ENCODE measurements around the gene GAS2L3. TPM values are rescaled to one million over a fixed set of nuclear protein-coding genes. Genes with fewer than 3 reads are reported as not detected.
A peak's percentile ranks its signal among the peaks of the same experiment; 100 is the strongest.

GAS2L3 gene
- total RNA-seq (under 1 TPM; 0.55 to 0.64 TPM), polyA plus RNA-seq (not detected)

GRCh38 chr12:100573292-100574186 is at the start of gene GAS2L3:
TSS of gene GAS2L3 (plus strand) at chr12:100573684. CDS start at chr12:100594905, 21,221 bp downstream.
- peak within 1 kb of the TSS; percentile 29 to 65 for H3K4me3 ChIP-seq (ENCODE audit: low read length in 2 of 2)
- Mint-ChIP-seq H3K27ac (peak within 1 kb of the TSS in 4 of 7 donors; percentile 48 to 82 (median 65)), H3K27me3 (peaks cover 8 to 23% of the 10 kb centered on the region in 2 donors), H3K4me1 (peaks cover 1 to 17% (median 12%) of the 10 kb centered on the region in 4 donors), H3K9me3 (no peaks in the 10 kb centered on the region), H3K4me3 (peak within 1 kb of the TSS; percentile 88 to 91 (median 90)), H3K36me3 (no peaks in the 10 kb centered on the region)
- peaks cover 15% of the 10 kb centered on the region for H3K4me1 ChIP-seq (ENCODE audit: insufficient read depth, low read length)
- CTCF ChIA-PET (ENCODE audit: partially characterized antibody): no interaction called here
- peak; percentile 25 to 42 (median 33) for DNase-seq
- POLR2A ChIA-PET (ENCODE audit: partially characterized antibody): no interaction called here
- H3K36me3 ChIP-seq (ENCODE audit: insufficient read depth, low read length): no peaks in the 10 kb centered on the region
- intact Hi-C loops (cut with micrococcal nuclease): no loop called here
- no peaks in the 10 kb centered on the region for H3K27me3 ChIP-seq (ENCODE audit: insufficient read depth, low read length)
- no peak within 1 kb of the TSS for H3K27ac ChIP-seq (ENCODE audit: low read depth, low read length)
- no peaks in the 10 kb centered on the region for H3K9me3 ChIP-seq (ENCODE audit: control insufficient read depth in 1 of 2, low read length in 2 of 2)

GRCh38 chr12:100528034-100528433 is 45.5 kb upstream of the GAS2L3 start:
- intact Hi-C loops (cut with micrococcal nuclease): no loop called here
- H3K36me3 Mint-ChIP-seq: no peaks in the 10 kb centered on the region
- H3K27ac Mint-ChIP-seq: no peak overlapping the region
- Histone ChIP-seq H3K27me3 (ENCODE audit: insufficient read depth, low read length) (no peaks in the 10 kb centered on the region), H3K4me1 (ENCODE audit: insufficient read depth, low read length) (no peaks in the 10 kb centered on the region), H3K27ac (ENCODE audit: low read depth, low read length) (no peak overlapping the region), H3K4me3 (ENCODE audit: low read length in 2 of 2) (no peak overlapping the region), H3K36me3 (ENCODE audit: insufficient read depth, low read length) (no peaks in the 10 kb centered on the region), H3K9me3 (ENCODE audit: control insufficient read depth in 1 of 2, low read length in 2 of 2) (no peaks in the 10 kb centered on the region)
- H3K4me3 Mint-ChIP-seq: no peak overlapping the region
- no peak for DNase-seq
- POLR2A ChIA-PET (ENCODE audit: partially characterized antibody): no interaction called here
- H3K27me3 Mint-ChIP-seq: peaks cover 1% of the 10 kb centered on the region in 2 donors
- CTCF ChIA-PET (ENCODE audit: partially characterized antibody): no interaction called here
- no peaks in the 10 kb centered on the region for H3K4me1 Mint-ChIP-seq
- H3K9me3 Mint-ChIP-seq: no peaks in the 10 kb centered on the region

- Mint-ChIP-seq H3K36me3 (no peaks in the 10 kb centered on the region), H3K4me3 (no peak overlapping the region), H3K4me1 (no peaks in the 10 kb centered on the region), H3K27me3 (peaks cover 3 to 4% of the 10 kb centered on the region in 2 donors), H3K27ac (no peak overlapping the region), H3K9me3 (no peaks in the 10 kb centered on the region)
- H3K4me3 ChIP-seq (ENCODE audit: low read length in 2 of 2): no peak overlapping the region
- no peaks in the 10 kb centered on the region for H3K4me1 ChIP-seq (ENCODE audit: insufficient read depth, low read length)
- POLR2A ChIA-PET (ENCODE audit: partially characterized antibody): no interaction called here
- CTCF ChIA-PET (ENCODE audit: partially characterized antibody): no interaction called here
- intact Hi-C loops (cut with micrococcal nuclease): no loop called here
- no peaks in the 10 kb centered on the region for H3K9me3 ChIP-seq (ENCODE audit: control insufficient read depth in 1 of 2, low read length in 2 of 2)
- no peak overlapping the region for H3K27ac ChIP-seq (ENCODE audit: low read depth, low read length)
- no peaks in the 10 kb centered on the region for H3K27me3 ChIP-seq (ENCODE audit: insufficient read depth, low read length)
- H3K36me3 ChIP-seq (ENCODE audit: insufficient read depth, low read length): no peaks in the 10 kb centered on the region
- DNase-seq: no peak
Observed at GRCh38 chr12:100528471-100529127, 44.9 kb upstream of the GAS2L3 start.

GRCh38 chr12:100529756-100530350 is 43.6 kb upstream of the GAS2L3 start:
- Mint-ChIP-seq H3K36me3 (no peaks in the 10 kb centered on the region), H3K27ac (no peak overlapping the region), H3K27me3 (peaks cover 4% of the 10 kb centered on the region in 2 donors), H3K4me3 (peak overlapping the region in 1 of 8 donors; percentile 1), H3K9me3 (no peaks in the 10 kb centered on the region), H3K4me1 (no peaks in the 10 kb centered on the region)
- H3K9me3 ChIP-seq (ENCODE audit: control insufficient read depth in 1 of 2, low read length in 2 of 2): no peaks in the 10 kb centered on the region
- intact Hi-C loops (cut with micrococcal nuclease): no loop called here
- H3K27me3 ChIP-seq (ENCODE audit: insufficient read depth, low read length): no peaks in the 10 kb centered on the region
- H3K36me3 ChIP-seq (ENCODE audit: insufficient read depth, low read length): no peaks in the 10 kb centered on the region
- no peak for DNase-seq
- no peaks in the 10 kb centered on the region for H3K4me1 ChIP-seq (ENCODE audit: insufficient read depth, low read length)
- CTCF ChIA-PET (ENCODE audit: partially characterized antibody): no interaction called here
- POLR2A ChIA-PET (ENCODE audit: partially characterized antibody): no interaction called here
- no peak overlapping the region for H3K27ac ChIP-seq (ENCODE audit: low read depth, low read length)
- H3K4me3 ChIP-seq (ENCODE audit: low read length in 2 of 2): no peak overlapping the region

GRCh38 chr12:100533376-100533775 is 40.1 kb upstream of the GAS2L3 start:
- intact Hi-C loops (cut with micrococcal nuclease): no loop called here
- no peaks in the 10 kb centered on the region for H3K4me1 ChIP-seq (ENCODE audit: insufficient read depth, low read length)
- H3K4me3 ChIP-seq (ENCODE audit: low read length in 2 of 2): no peak overlapping the region
- no peaks in the 10 kb centered on the region for H3K27me3 ChIP-seq (ENCODE audit: insufficient read depth, low read length)
- no peaks in the 10 kb centered on the region for H3K36me3 ChIP-seq (ENCODE audit: insufficient read depth, low read length)
- no peaks in the 10 kb centered on the region for H3K36me3 Mint-ChIP-seq
- no peak overlapping the region for H3K4me3 Mint-ChIP-seq
- no peaks in the 10 kb centered on the region for H3K9me3 Mint-ChIP-seq
- H3K27ac Mint-ChIP-seq: no peak overlapping the region
- H3K27ac ChIP-seq (ENCODE audit: low read depth, low read length): no peak overlapping the region
- no peak for DNase-seq
- H3K9me3 ChIP-seq (ENCODE audit: control insufficient read depth in 1 of 2, low read length in 2 of 2): no peaks in the 10 kb centered on the region
- ChIA-PET POLR2A (ENCODE audit: partially characterized antibody) (no interaction called here), CTCF (ENCODE audit: partially characterized antibody) (no interaction called here)
- H3K27me3 Mint-ChIP-seq: peaks cover 6 to 10% of the 10 kb centered on the region in 2 donors
- no peaks in the 10 kb centered on the region for H3K4me1 Mint-ChIP-seq

- Histone ChIP-seq H3K27me3 (ENCODE audit: insufficient read depth, low read length) (no peaks in the 10 kb centered on the region), H3K9me3 (ENCODE audit: control insufficient read depth in 1 of 2, low read length in 2 of 2) (no peaks in the 10 kb centered on the region), H3K4me1 (ENCODE audit: insufficient read depth, low read length) (no peaks in the 10 kb centered on the region), H3K4me3 (ENCODE audit: low read length in 2 of 2) (no peak overlapping the region), H3K36me3 (ENCODE audit: insufficient read depth, low read length) (no peaks in the 10 kb centered on the region), H3K27ac (ENCODE audit: low read depth, low read length) (no peak overlapping the region)
- H3K36me3 Mint-ChIP-seq: no peaks in the 10 kb centered on the region
- ChIA-PET POLR2A (ENCODE audit: partially characterized antibody) (no interaction called here), CTCF (ENCODE audit: partially characterized antibody) (no interaction called here)
- H3K9me3 Mint-ChIP-seq: peaks cover 0 to 2% (median 0%) of the 10 kb centered on the region in 8 donors
- H3K4me1 Mint-ChIP-seq: no peaks in the 10 kb centered on the region
- no peak overlapping the region for H3K4me3 Mint-ChIP-seq
- no peak for DNase-seq
- no peak overlapping the region for H3K27ac Mint-ChIP-seq
- H3K27me3 Mint-ChIP-seq: peaks cover 6 to 8% of the 10 kb centered on the region in 2 donors
- intact Hi-C loops (cut with micrococcal nuclease): no loop called here
Observed at GRCh38 chr12:100534625-100535227, 38.8 kb upstream of the GAS2L3 start.

- H3K36me3 ChIP-seq (ENCODE audit: insufficient read depth, low read length): no peaks in the 10 kb centered on the region
- H3K27me3 ChIP-seq (ENCODE audit: insufficient read depth, low read length): no peaks in the 10 kb centered on the region
- intact Hi-C loops (cut with micrococcal nuclease): no loop called here
- H3K9me3 Mint-ChIP-seq: peaks cover 0 to 2% (median 0%) of the 10 kb centered on the region in 8 donors
- H3K36me3 Mint-ChIP-seq: no peaks in the 10 kb centered on the region
- H3K4me1 Mint-ChIP-seq: no peaks in the 10 kb centered on the region
- DNase-seq: no peak
- H3K27ac ChIP-seq (ENCODE audit: low read depth, low read length): no peak overlapping the region
- H3K27ac Mint-ChIP-seq: no peak overlapping the region
- no peaks in the 10 kb centered on the region for H3K9me3 ChIP-seq (ENCODE audit: control insufficient read depth in 1 of 2, low read length in 2 of 2)
- ChIA-PET CTCF (ENCODE audit: partially characterized antibody) (no interaction called here), POLR2A (ENCODE audit: partially characterized antibody) (no interaction called here)
- no peaks in the 10 kb centered on the region for H3K4me1 ChIP-seq (ENCODE audit: insufficient read depth, low read length)
- H3K4me3 ChIP-seq (ENCODE audit: low read length in 2 of 2): no peak overlapping the region
- H3K4me3 Mint-ChIP-seq: no peak overlapping the region
- H3K27me3 Mint-ChIP-seq: peaks cover 6 to 7% of the 10 kb centered on the region in 2 donors
Observed at GRCh38 chr12:100539202-100539601, 34.3 kb upstream of the GAS2L3 start.
